Endothelial cell of umbilical vein (primary cell): ENCODE results near the gene OCA2.

Source experiments
- CTCF ChIP-seq, 2 donors: IDR thresholded peaks; 1 replicate in 1 of 2; 2 replicates in 1 of 2; pipeline ENCODE4 v1.5.1; 2011; ENCODE audit warnings: low read length in 2 of 2, mild to moderate bottlenecking in 2 of 2, moderate library complexity in 2 of 2, control low read depth in 1 of 2, inconsistent platforms in 1 of 2, low read depth in 1 of 2; ENCODE audit not compliant: insufficient read depth in 1 of 2; ENCODE audit errors: extremely low read depth in 1 of 2
- POLR2AphosphoS5 ChIP-seq: IDR thresholded peaks from 2 replicates; pipeline ENCODE4 v1.6.1; 2012; ENCODE audit warnings: low read depth, mild to moderate bottlenecking, control low read depth, low read length, moderate library complexity; ENCODE audit not compliant: insufficient read depth

GRCh38 chr15:27932600-27932999 is 166.5 kb downstream of the OCA2 start:
- no peak for TF ChIP-seq POLR2AphosphoS5
- TF ChIP-seq CTCF (IDR thresholded peaks at IDR 0.05; ENCODE audit: extremely low read depth in 1 of 2, insufficient read depth in 1 of 2, low read depth in 1 of 2, low read length in 2 of 2) = no peak
